H1 (cell line): Measurements from ENCODE around the gene KRT1. TPM values are rescaled to one million over a fixed set of nuclear protein-coding genes. Genes with fewer than 3 reads are reported as not detected.

Experiments
- CTCF ChIA-PET: fragments of 300-600 bp; sonication (Branson Sonifier 250); formaldehyde crosslinking; loops from one replicate; lab custom pipeline; 2021; ENCODE audit not compliant: partially characterized antibody; lab: Charles Lee
- POLR2A ChIA-PET: fragments of 300-600 bp; sonication (Branson Sonifier 250); formaldehyde crosslinking; loops from one replicate; lab custom pipeline; 2021; ENCODE audit warnings: inconsistent platforms; ENCODE audit not compliant: partially characterized antibody; lab: Charles Lee
- DNase-seq, 2 experiments: peaks; one replicate each; pipeline versions ENCODE4 v3.0.0 to v3.0.0-alpha.2; 2010 to 2022; ENCODE audit warnings: low spot score in 2 of 2, low read depth in 1 of 2, mixed read lengths in 1 of 2
- FAIRE-seq: peaks from 2 replicates; lab custom pipeline; 2011; peaks lifted over from hg19 to GRCh38; lab: Jason Lieb, UNC
- H2AFZ ChIP-seq: 2 replicates; pipeline ENCODE4 v1.8.1; 2012; ENCODE audit warnings: low read length, inconsistent platforms
- H2AK5ac ChIP-seq: 2 replicates; pipeline ENCODE4 v1.6.1; 2013; ENCODE audit warnings: low read depth, low read length
- H2BK120ac ChIP-seq: replicated peaks from 2 replicates; pipeline ENCODE3; 2013; ENCODE audit warnings: low read depth, low read length, inconsistent platforms
- H2BK12ac ChIP-seq: 2 replicates; pipeline ENCODE4 v1.6.1; 2013; ENCODE audit warnings: low read depth, low read length
- H2BK15ac ChIP-seq: 2 replicates; pipeline ENCODE4 v1.6.1; 2013; ENCODE audit warnings: low read length
- H2BK20ac ChIP-seq: 2 replicates; pipeline ENCODE4 v1.6.1; 2013; ENCODE audit warnings: low read length
- H2BK5ac ChIP-seq: 2 replicates; pipeline ENCODE4 v1.6.1; 2013; ENCODE audit warnings: low read depth, low read length
- H3K14ac ChIP-seq: 2 replicates; pipeline ENCODE4 v1.6.1; 2013; ENCODE audit warnings: inconsistent platforms; ENCODE audit not compliant: insufficient read length
- H3K18ac ChIP-seq: 2 replicates; pipeline ENCODE4 v1.6.1; 2013; ENCODE audit warnings: low read length; ENCODE audit errors: extremely low read depth
- H3K23ac ChIP-seq: 2 replicates; pipeline ENCODE4 v1.6.1; 2013; ENCODE audit warnings: inconsistent platforms; ENCODE audit not compliant: insufficient read length
- H3K23me2 ChIP-seq: 2 replicates; pipeline ENCODE4 v1.6.1; 2013; ENCODE audit warnings: low read depth, low read length
- H3K27ac ChIP-seq: 2 replicates; pipeline ENCODE4 v1.6.1; 2011; ENCODE audit warnings: low read depth, low read length, inconsistent platforms
- H3K27me3 ChIP-seq, 4 experiments: replicated peaks in 1 of 4; 1 replicate in 1 of 4; 2 replicates in 3 of 4; pipeline versions ENCODE4 v1.6.1 to v1.8.1; 2011 to 2013; ENCODE audit warnings: low read length in 3 of 4, mild to moderate bottlenecking in 3 of 4, inconsistent platforms in 2 of 4, mixed read lengths in 2 of 4, moderate library complexity in 1 of 4; ENCODE audit not compliant: control insufficient read depth in 3 of 4, insufficient read depth in 3 of 4; ENCODE audit errors: extremely low read depth in 1 of 4
- H3K36me3 ChIP-seq, 4 experiments: 2 replicates each; pipeline versions ENCODE4 v1.6.1 to v1.8.1; 2011 to 2013; ENCODE audit warnings: mild to moderate bottlenecking in 4 of 4, low read length in 3 of 4, moderate library complexity in 2 of 4, control low read depth in 1 of 4, inconsistent platforms in 1 of 4; ENCODE audit not compliant: insufficient read depth in 4 of 4, control insufficient read depth in 2 of 4
- H3K4ac ChIP-seq: replicated peaks from 2 replicates; pipeline ENCODE3; 2013; ENCODE audit warnings: low read length, low read depth, mixed read lengths, inconsistent platforms; ENCODE audit not compliant: insufficient read length
- H3K4me1 ChIP-seq, 4 experiments: replicated peaks in 1 of 4; 1 replicate in 1 of 4; 2 replicates in 3 of 4; pipeline versions ENCODE4 v1.6.1 to v1.8.1; 2011 to 2013; ENCODE audit warnings: low read length in 3 of 4, inconsistent platforms in 2 of 4, mixed read lengths in 1 of 4; ENCODE audit not compliant: insufficient read depth in 4 of 4, control insufficient read depth in 3 of 4
- H3K4me2 ChIP-seq, 2 experiments: 2 replicates each; pipeline versions ENCODE4 v1.6.1 to v1.8.1; 2011 to 2013; ENCODE audit warnings: low read depth in 2 of 2, low read length in 2 of 2, control low read depth in 1 of 2, inconsistent platforms in 1 of 2, mild to moderate bottlenecking in 1 of 2; ENCODE audit not compliant: insufficient read depth in 1 of 2
- H3K4me3 ChIP-seq, 4 experiments: fragments of 200-600, 300-600 bp in 1 of 4; sonication (generic), shearing (Covaris generic), sonication (Bioruptor Twin) in 1 of 4; 2 replicates each; pipeline versions ENCODE4 v1.5.1 to v1.8.1; 2011 to 2016; ENCODE audit warnings: low read length in 4 of 4, low read depth in 3 of 4, control low read depth in 2 of 4, inconsistent platforms in 2 of 4, mild to moderate bottlenecking in 2 of 4, mixed read lengths in 1 of 4, moderate library complexity in 1 of 4; ENCODE audit not compliant: insufficient read depth in 2 of 4; ENCODE audit errors: extremely low read depth in 1 of 4
- H3K56ac ChIP-seq: replicated peaks from 2 replicates; pipeline ENCODE3; 2013; ENCODE audit warnings: low read depth, mild to moderate bottlenecking, mixed read lengths, low read length, inconsistent platforms; ENCODE audit not compliant: insufficient read length
- H3K79me1 ChIP-seq: 2 replicates; pipeline ENCODE4 v1.6.1; 2013; ENCODE audit warnings: low read depth, low read length, control low read depth
- H3K79me2 ChIP-seq, 2 experiments: 2 replicates each; pipeline versions ENCODE4 v1.6.1 to v1.8.1; 2012 to 2013; ENCODE audit warnings: low read length in 2 of 2, mild to moderate bottlenecking in 2 of 2, inconsistent platforms in 1 of 2; ENCODE audit not compliant: insufficient read depth in 2 of 2, control insufficient read depth in 1 of 2
- H3K9ac ChIP-seq, 4 experiments: replicated peaks in 1 of 4; 1 replicate in 1 of 4; 2 replicates in 3 of 4; pipeline versions ENCODE4 v1.6.1 to v1.8.1; 2011 to 2013; ENCODE audit warnings: low read depth in 3 of 4, low read length in 3 of 4, control low read depth in 2 of 4, mild to moderate bottlenecking in 2 of 4, moderate library complexity in 2 of 4, inconsistent platforms in 1 of 4; ENCODE audit errors: extremely low read depth in 1 of 4
- H3K9me3 ChIP-seq, 2 experiments: 2 replicates each; pipeline versions ENCODE4 v1.6.1 to v1.8.1; 2012 to 2013; ENCODE audit warnings: mild to moderate bottlenecking in 2 of 2, moderate library complexity in 2 of 2, control low read depth in 1 of 2, inconsistent platforms in 1 of 2, low read depth in 1 of 2, low read length in 1 of 2, mixed read lengths in 1 of 2; ENCODE audit not compliant: insufficient read depth in 2 of 2
- H4K20me1 ChIP-seq, 2 experiments: replicated peaks in 1 of 2; 2 replicates each; pipeline versions ENCODE3 to v1.8.1; 2011 to 2013; ENCODE audit warnings: inconsistent platforms in 2 of 2, low read length in 2 of 2, mild to moderate bottlenecking in 1 of 2; ENCODE audit not compliant: insufficient read depth in 2 of 2, control insufficient read depth in 1 of 2
- H4K5ac ChIP-seq: 2 replicates; pipeline ENCODE4 v1.6.1; 2013; ENCODE audit warnings: low read length, low read depth, mixed read lengths, inconsistent platforms; ENCODE audit not compliant: insufficient read length
- H4K8ac ChIP-seq: 2 replicates; pipeline ENCODE4 v1.8.0; 2013; ENCODE audit warnings: mild to moderate bottlenecking, moderate library complexity, low read length, inconsistent platforms; ENCODE audit not compliant: insufficient read depth; ENCODE audit errors: extremely low read depth
- H4K91ac ChIP-seq: replicated peaks from 2 replicates; pipeline ENCODE3; 2013; ENCODE audit warnings: low read length, mixed read lengths, inconsistent platforms; ENCODE audit not compliant: insufficient read length
- ATF3 ChIP-seq: IDR thresholded peaks from 2 replicates; pipeline ENCODE4 v1.6.1; 2011; ENCODE audit warnings: low read depth, mild to moderate bottlenecking, low read length; ENCODE audit not compliant: insufficient read depth
- FOSL1 ChIP-seq: IDR thresholded peaks from 2 replicates; pipeline ENCODE4 v1.6.1; 2011; ENCODE audit warnings: mild to moderate bottlenecking, low read depth, low read length, moderate library complexity; ENCODE audit not compliant: insufficient read depth
- RNF2 ChIP-seq: fragments of 200-900, 300-1000 bp; sonication (generic); IDR thresholded peaks from 2 replicates; pipeline ENCODE4 v1.7.1; 2016; ENCODE audit warnings: borderline replicate concordance, low read depth, mild to moderate bottlenecking, antibody characterized with exemption, low read length; ENCODE audit not compliant: poor library complexity, severe bottlenecking; ENCODE audit errors: missing control alignments
- SP1 ChIP-seq: IDR thresholded peaks from 2 replicates; pipeline ENCODE4 v1.6.1; 2011; ENCODE audit warnings: low read depth, low read length
- SUZ12 ChIP-seq: fragments of 200-600 bp; sonication (generic); IDR thresholded peaks from 2 replicates; pipeline ENCODE4 v1.6.1; 2012; ENCODE audit warnings: mild to moderate bottlenecking, inconsistent platforms, low read length, moderate library complexity, mixed read lengths
- TAF7 ChIP-seq: optimal IDR thresholded peaks from 2 replicates; pipeline ENCODE3; 2011; ENCODE audit warnings: low read depth, mild to moderate bottlenecking, inconsistent platforms, low read length, moderate library complexity, borderline replicate concordance
- WGBS, 2 experiments: shearing (Covaris generic) in 1 of 2; methylation state at CpG; one replicate each; pipeline versions ENCODE4 v1.1.6 to v1.1.7; 2013 to 2015; ENCODE audit warnings: low lambda C conversion rate in 2 of 2, mixed read lengths in 2 of 2, inconsistent platforms in 1 of 2, low coverage in 1 of 2, missing lambda C conversion rate in 1 of 2; ENCODE audit not compliant: insufficient replicate concordance in 2 of 2, insufficient coverage in 1 of 2, insufficient read length in 1 of 2; ENCODE audit errors: extremely low coverage in 1 of 2, missing lambda C conversion rate in 1 of 2; 5-methylcytosine and 5-hydroxymethylcytosine counted together
- polyA plus RNA-seq, 7 experiments: library from polyadenylated mRNA; depleted of rRNA in 3 of 7; stranded (reverse) in 5 of 7; unstranded in 2 of 7; fragments of >200 nt in 5 of 7; fragments of 200-250 nt in 2 of 7; gene quantifications; 1 replicate in 5 of 7; 2 replicates in 1 of 7; 4 replicates in 1 of 7; pipeline versions ENCODE4 v1.2.1 to v1.2.3, GENCODE V29; 2011 to 2013; ENCODE audit warnings: missing spikeins in 2 of 7, mixed read lengths in 2 of 7
- total RNA-seq: library from RNA; stranded (reverse); fragmentation: NEBNext Ultra II Directional; extraction: Animal tissue kit (Norgen Biotek cat#: 25700); gene quantifications from 2 replicates; pipeline ENCODE4 v1.2.1, GENCODE V29; 2021

The KRT1 gene
- total and polyA plus RNA-seq, 2 of the 8 experiments (the other 6 are each of a cell fraction or from before 2014, with no cell fraction given), result not detected

GRCh38 chr12:52628111-52628507 is 52.1 kb downstream of the KRT1 start:
- no peak for FAIRE-seq

More at GRCh38 chr12:52628111-52628507, 52.1 kb downstream of the KRT1 start:
- Histone ChIP-seq H3K23ac (no peak overlapping the region), H3K79me1 (no peaks in the 10 kb centered on the region; the same call in 1 of the 2 replicates), H3K56ac (no peak overlapping the region), H2BK120ac (no peak overlapping the region), H3K4ac (no peak overlapping the region), H3K9me3 (no peaks in the 10 kb centered on the region), H3K4me1 (no peaks in the 10 kb centered on the region), H2BK5ac (no peak overlapping the region), H4K20me1 (no peaks in the 10 kb centered on the region), H3K23me2 (no peaks in the 10 kb centered on the region), H4K91ac (no peak overlapping the region), H4K5ac (no peak overlapping the region), H3K4me3 (no peak overlapping the region), H2BK20ac (no peak overlapping the region), H3K14ac (no peak overlapping the region), H2BK15ac (no peak overlapping the region), H3K27ac (no peak overlapping the region), H3K36me3 (no peaks in the 10 kb centered on the region), H4K8ac (no peak overlapping the region), H3K79me2 (no peaks in the 10 kb centered on the region), H2BK12ac (no peak overlapping the region), H3K27me3 (no peaks in the 10 kb centered on the region; a peak in 2 of 7 replicates), H3K9ac (no peak overlapping the region), H2AFZ (no peak overlapping the region), H3K18ac (no peak overlapping the region), H3K4me2 (no peak overlapping the region), H2AK5ac (no peak overlapping the region)
- WGBS, 2 experiments, result 89% methylated on average over 4 of the region's 4 CpGs; no CpG with 5 or more reads in 1 of the 2 experiments
- ChIA-PET POLR2A (no interaction called here), CTCF (interaction anchor here (1.3 to 1.7 kb wide), 2 partner anchors 17 to 237 kb away, joined by 3 to 6 read pairs; no protein-coding TSS in a partner anchor)
- no peak for TF ChIP-seq TAF7
- no peak for TF ChIP-seq FOSL1
- no peak for TF ChIP-seq SP1
- TF ChIP-seq SUZ12, result no peak
- no peak for TF ChIP-seq RNF2
- TF ChIP-seq ATF3, result no peak
- DNase-seq, result peak in 1 of 2 experiments; percentile 8
